ENCODE results near the gene MEOX1.

Gene MEOX1

GRCh38 chr17:43640491-43641252 is 21.1 kb downstream of the MEOX1 start:
- Histone ChIP-seq H3K4me3 (ENCODE audit: low read length) (no peak overlapping the region), H3K27ac (ENCODE audit: low read depth, low read length) (no peak overlapping the region), H3K4me1 (ENCODE audit: control insufficient read depth, insufficient read depth, low read length) (peaks cover 6% of the 10 kb centered on the region), H3K9ac (ENCODE audit: low read length) (no peak overlapping the region), H3K27me3 (ENCODE audit: control insufficient read depth, insufficient read depth, low read length) (no peaks in the 10 kb centered on the region), H3K36me3 (ENCODE audit: control insufficient read depth, insufficient read depth, low read length) (no peaks in the 10 kb centered on the region)

GRCh38 chr17:43637563-43638323 is 24.0 kb downstream of the MEOX1 start:
- Histone ChIP-seq H3K4me3 (ENCODE audit: low read length) (no peak overlapping the region), H3K36me3 (ENCODE audit: control insufficient read depth, insufficient read depth, low read length) (no peaks in the 10 kb centered on the region), H3K27ac (ENCODE audit: low read depth, low read length) (no peak overlapping the region), H3K9ac (ENCODE audit: low read length) (no peak overlapping the region), H3K4me1 (ENCODE audit: control insufficient read depth, insufficient read depth, low read length) (peaks cover 12% of the 10 kb centered on the region), H3K27me3 (ENCODE audit: control insufficient read depth, insufficient read depth, low read length) (no peaks in the 10 kb centered on the region)

GRCh38 chr17:43636426-43636825 is 25.3 kb downstream of the MEOX1 start:
- H3K4me1 ChIP-seq (ENCODE audit: control insufficient read depth, insufficient read depth, low read length) = peaks cover 8% of the 10 kb centered on the region
- no peaks in the 10 kb centered on the region for H3K27me3 ChIP-seq (ENCODE audit: control insufficient read depth, insufficient read depth, low read length)
- no peaks in the 10 kb centered on the region for H3K36me3 ChIP-seq (ENCODE audit: control insufficient read depth, insufficient read depth, low read length)
- no peak overlapping the region for H3K27ac ChIP-seq (ENCODE audit: low read depth, low read length)
- H3K9ac ChIP-seq (ENCODE audit: low read length) = no peak overlapping the region
- no peak overlapping the region for H3K4me3 ChIP-seq (ENCODE audit: low read length)

GRCh38 chr17:43634591-43635125 is 27.1 kb downstream of the MEOX1 start:
- Histone ChIP-seq H3K4me1 (ENCODE audit: control insufficient read depth, insufficient read depth, low read length) (peaks cover 6% of the 10 kb centered on the region), H3K27me3 (ENCODE audit: control insufficient read depth, insufficient read depth, low read length) (no peaks in the 10 kb centered on the region), H3K9ac (ENCODE audit: low read length) (no peak overlapping the region), H3K4me3 (ENCODE audit: low read length) (no peak overlapping the region), H3K27ac (ENCODE audit: low read depth, low read length) (no peak overlapping the region), H3K36me3 (ENCODE audit: control insufficient read depth, insufficient read depth, low read length) (no peaks in the 10 kb centered on the region)

- Histone ChIP-seq H3K27ac (ENCODE audit: low read depth, low read length) (no peak overlapping the region), H3K27me3 (ENCODE audit: control insufficient read depth, insufficient read depth, low read length) (no peaks in the 10 kb centered on the region), H3K9ac (ENCODE audit: low read length) (no peak overlapping the region), H3K36me3 (ENCODE audit: control insufficient read depth, insufficient read depth, low read length) (no peaks in the 10 kb centered on the region), H3K4me3 (ENCODE audit: low read length) (no peak overlapping the region), H3K4me1 (ENCODE audit: control insufficient read depth, insufficient read depth, low read length) (peaks cover 6% of the 10 kb centered on the region)
Observed at GRCh38 chr17:43632221-43632620, 29.5 kb downstream of the MEOX1 start.

GRCh38 chr17:43631429-43631828 is 30.3 kb downstream of the MEOX1 start:
- Histone ChIP-seq H3K9ac (ENCODE audit: low read length) (no peak overlapping the region), H3K4me3 (ENCODE audit: low read length) (no peak overlapping the region), H3K4me1 (ENCODE audit: control insufficient read depth, insufficient read depth, low read length) (peaks cover 6% of the 10 kb centered on the region)

GRCh38 chr17:43628089-43628650 is 33.6 kb downstream of the MEOX1 start:
- H3K36me3 ChIP-seq (ENCODE audit: control insufficient read depth, insufficient read depth, low read length) = no peaks in the 10 kb centered on the region
- no peak overlapping the region for H3K27ac ChIP-seq (ENCODE audit: low read depth, low read length)
- no peak overlapping the region for H3K4me3 ChIP-seq (ENCODE audit: low read length)
- no peaks in the 10 kb centered on the region for H3K27me3 ChIP-seq (ENCODE audit: control insufficient read depth, insufficient read depth, low read length)
- H3K9ac ChIP-seq (ENCODE audit: low read length) = no peak overlapping the region
- H3K4me1 ChIP-seq (ENCODE audit: control insufficient read depth, insufficient read depth, low read length) = no peaks in the 10 kb centered on the region

More at GRCh38 chr17:43631429-43631828, 30.3 kb downstream of the MEOX1 start:
- H3K27ac ChIP-seq (ENCODE audit: low read depth, low read length) = no peak overlapping the region
- H3K36me3 ChIP-seq (ENCODE audit: control insufficient read depth, insufficient read depth, low read length) = no peaks in the 10 kb centered on the region
- H3K27me3 ChIP-seq (ENCODE audit: control insufficient read depth, insufficient read depth, low read length) = no peaks in the 10 kb centered on the region

- no peaks in the 10 kb centered on the region for H3K27me3 ChIP-seq (ENCODE audit: control insufficient read depth, insufficient read depth, low read length)
- no peaks in the 10 kb centered on the region for H3K4me1 ChIP-seq (ENCODE audit: control insufficient read depth, insufficient read depth, low read length)
- no peak overlapping the region for H3K27ac ChIP-seq (ENCODE audit: low read depth, low read length)
- no peak overlapping the region for H3K4me3 ChIP-seq (ENCODE audit: low read length)
- no peaks in the 10 kb centered on the region for H3K36me3 ChIP-seq (ENCODE audit: control insufficient read depth, insufficient read depth, low read length)
- H3K9ac ChIP-seq (ENCODE audit: low read length) = no peak overlapping the region
Observed at GRCh38 chr17:43627653-43628052, 34.1 kb downstream of the MEOX1 start.

- Histone ChIP-seq H3K36me3 (ENCODE audit: control insufficient read depth, insufficient read depth, low read length) (no peaks in the 10 kb centered on the region), H3K27ac (ENCODE audit: low read depth, low read length) (no peak overlapping the region), H3K4me3 (ENCODE audit: low read length) (no peak overlapping the region), H3K27me3 (ENCODE audit: control insufficient read depth, insufficient read depth, low read length) (no peaks in the 10 kb centered on the region), H3K4me1 (ENCODE audit: control insufficient read depth, insufficient read depth, low read length) (no peaks in the 10 kb centered on the region), H3K9ac (ENCODE audit: low read length) (no peak overlapping the region)
Observed at GRCh38 chr17:43626023-43626422, 35.7 kb downstream of the MEOX1 start.

- Histone ChIP-seq H3K36me3 (ENCODE audit: control insufficient read depth, insufficient read depth, low read length) (no peaks in the 10 kb centered on the region), H3K4me3 (ENCODE audit: low read length) (no peak overlapping the region), H3K4me1 (ENCODE audit: control insufficient read depth, insufficient read depth, low read length) (no peaks in the 10 kb centered on the region)
Observed at GRCh38 chr17:43625606-43626005, 36.1 kb downstream of the MEOX1 start.

GRCh38 chr17:43620581-43620980 is 41.1 kb downstream of the MEOX1 start:
- Histone ChIP-seq H3K4me1 (ENCODE audit: control insufficient read depth, insufficient read depth, low read length) (no peaks in the 10 kb centered on the region), H3K36me3 (ENCODE audit: control insufficient read depth, insufficient read depth, low read length) (no peaks in the 10 kb centered on the region), H3K27ac (ENCODE audit: low read depth, low read length) (no peak overlapping the region), H3K27me3 (ENCODE audit: control insufficient read depth, insufficient read depth, low read length) (no peaks in the 10 kb centered on the region), H3K9ac (ENCODE audit: low read length) (no peak overlapping the region), H3K4me3 (ENCODE audit: low read length) (no peak overlapping the region)

More at GRCh38 chr17:43625606-43626005, 36.1 kb downstream of the MEOX1 start:
- Histone ChIP-seq H3K9ac (ENCODE audit: low read length) (no peak overlapping the region), H3K27me3 (ENCODE audit: control insufficient read depth, insufficient read depth, low read length) (no peaks in the 10 kb centered on the region), H3K27ac (ENCODE audit: low read depth, low read length) (no peak overlapping the region)

- Histone ChIP-seq H3K9ac (ENCODE audit: low read length) (no peak overlapping the region), H3K4me3 (ENCODE audit: low read length) (no peak overlapping the region), H3K36me3 (ENCODE audit: control insufficient read depth, insufficient read depth, low read length) (no peaks in the 10 kb centered on the region), H3K4me1 (ENCODE audit: control insufficient read depth, insufficient read depth, low read length) (no peaks in the 10 kb centered on the region), H3K27me3 (ENCODE audit: control insufficient read depth, insufficient read depth, low read length) (no peaks in the 10 kb centered on the region), H3K27ac (ENCODE audit: low read depth, low read length) (no peak overlapping the region)
Observed at GRCh38 chr17:43620147-43620546, 41.6 kb downstream of the MEOX1 start.
